Astrocyte (in vitro differentiated cells and primary cell): ENCODE data around the gene COA8. TPM values are rescaled to one million over a fixed set of nuclear protein-coding genes. Genes with fewer than 3 reads are reported as not detected.

Experiments used
- DNase-seq: peaks from one replicate; pipeline ENCODE4 v3.0.0-alpha.2; 2010; ENCODE audit warnings: low read depth
- FAIRE-seq: peaks from 2 replicates; lab custom pipeline; 2011; peaks lifted over from hg19 to GRCh38; lab: Jason Lieb, UNC
- H2AFZ ChIP-seq: 2 replicates; pipeline ENCODE4 v1.6.0; 2012; ENCODE audit warnings: low read depth, low read length, inconsistent platforms
- H3K27ac ChIP-seq: 2 replicates; pipeline ENCODE4 v1.5.1; 2011; ENCODE audit warnings: low read depth, low read length, inconsistent platforms
- H3K27me3 ChIP-seq: 2 replicates; pipeline ENCODE4 v1.6.0; 2011; ENCODE audit warnings: low read length, inconsistent platforms; ENCODE audit not compliant: insufficient read depth
- H3K36me3 ChIP-seq: 2 replicates; pipeline ENCODE4 v1.5.1; 2011; ENCODE audit warnings: low read length, inconsistent platforms; ENCODE audit not compliant: insufficient read depth
- H3K4me1 ChIP-seq: 2 replicates; pipeline ENCODE4 v1.5.1; 2011; ENCODE audit warnings: low read length, inconsistent platforms; ENCODE audit not compliant: insufficient read depth
- H3K4me2 ChIP-seq: 2 replicates; pipeline ENCODE4 v1.6.0; 2012; ENCODE audit warnings: low read length, inconsistent platforms
- H3K4me3 ChIP-seq: 2 replicates; pipeline ENCODE4 v1.5.1; 2011; ENCODE audit warnings: low read depth, mild to moderate bottlenecking, low read length, inconsistent platforms; ENCODE audit not compliant: insufficient read depth
- H3K79me2 ChIP-seq: 2 replicates; pipeline ENCODE4 v1.6.0; 2012; ENCODE audit warnings: mild to moderate bottlenecking, low read length, inconsistent platforms; ENCODE audit not compliant: insufficient read depth
- H3K9ac ChIP-seq: 2 replicates; pipeline ENCODE4 v1.6.0; 2012; ENCODE audit warnings: mild to moderate bottlenecking, low read length, inconsistent platforms
- H3K9me3 ChIP-seq: 2 replicates; pipeline ENCODE4 v1.5.1; 2012; ENCODE audit warnings: low read depth, mild to moderate bottlenecking, low read length, inconsistent platforms; ENCODE audit not compliant: insufficient read depth
- H4K20me1 ChIP-seq: 2 replicates; pipeline ENCODE4 v1.6.0; 2012; ENCODE audit warnings: low read length, inconsistent platforms; ENCODE audit not compliant: insufficient read depth
- H3K27ac Mint-ChIP-seq: one replicate; pipeline ENCODE4 v1.8.0; 2021; ENCODE audit warnings: mild to moderate bottlenecking, mixed read lengths; ENCODE audit not compliant: unreplicated experiment
- H3K27me3 Mint-ChIP-seq: one replicate; pipeline ENCODE4 v1.8.0; 2021; ENCODE audit warnings: low read depth, mixed read lengths; ENCODE audit not compliant: unreplicated experiment
- H3K36me3 Mint-ChIP-seq: one replicate; pipeline ENCODE4 v1.8.0; 2021; ENCODE audit warnings: low read depth, mixed read lengths; ENCODE audit not compliant: unreplicated experiment
- H3K4me1 Mint-ChIP-seq: one replicate; pipeline ENCODE4 v1.8.0; 2021; ENCODE audit warnings: low read depth, mixed read lengths; ENCODE audit not compliant: unreplicated experiment
- H3K4me3 Mint-ChIP-seq: one replicate; pipeline ENCODE4 v1.8.0; 2021; ENCODE audit warnings: mild to moderate bottlenecking, moderate library complexity, mixed read lengths; ENCODE audit not compliant: unreplicated experiment
- H3K9me3 Mint-ChIP-seq: one replicate; pipeline ENCODE4 v1.8.0; 2021; ENCODE audit warnings: mild to moderate bottlenecking, mixed read lengths; ENCODE audit not compliant: unreplicated experiment
- EZH2 ChIP-seq: IDR thresholded peaks from 2 replicates; pipeline ENCODE4 v1.6.1; 2012; ENCODE audit warnings: mild to moderate bottlenecking, low read length, inconsistent platforms; ENCODE audit not compliant: insufficient read depth
- total RNA-seq: library from RNA; stranded (reverse); gene quantifications from 2 replicates; pipeline ENCODE4 v1.2.1, GENCODE V29; 2021
- TF ChIP-seq, protein P1 (sequence below): IDR thresholded peaks from 2 replicates; pipeline ENCODE4 v1.5.1; 2011; ENCODE audit warnings: low read depth, mild to moderate bottlenecking, inconsistent platforms, low read length, moderate library complexity; ENCODE audit not compliant: insufficient read depth

COA8 gene
- total RNA-seq, 1 donor from 2014 or later, result 56.2 TPM

DNA sequence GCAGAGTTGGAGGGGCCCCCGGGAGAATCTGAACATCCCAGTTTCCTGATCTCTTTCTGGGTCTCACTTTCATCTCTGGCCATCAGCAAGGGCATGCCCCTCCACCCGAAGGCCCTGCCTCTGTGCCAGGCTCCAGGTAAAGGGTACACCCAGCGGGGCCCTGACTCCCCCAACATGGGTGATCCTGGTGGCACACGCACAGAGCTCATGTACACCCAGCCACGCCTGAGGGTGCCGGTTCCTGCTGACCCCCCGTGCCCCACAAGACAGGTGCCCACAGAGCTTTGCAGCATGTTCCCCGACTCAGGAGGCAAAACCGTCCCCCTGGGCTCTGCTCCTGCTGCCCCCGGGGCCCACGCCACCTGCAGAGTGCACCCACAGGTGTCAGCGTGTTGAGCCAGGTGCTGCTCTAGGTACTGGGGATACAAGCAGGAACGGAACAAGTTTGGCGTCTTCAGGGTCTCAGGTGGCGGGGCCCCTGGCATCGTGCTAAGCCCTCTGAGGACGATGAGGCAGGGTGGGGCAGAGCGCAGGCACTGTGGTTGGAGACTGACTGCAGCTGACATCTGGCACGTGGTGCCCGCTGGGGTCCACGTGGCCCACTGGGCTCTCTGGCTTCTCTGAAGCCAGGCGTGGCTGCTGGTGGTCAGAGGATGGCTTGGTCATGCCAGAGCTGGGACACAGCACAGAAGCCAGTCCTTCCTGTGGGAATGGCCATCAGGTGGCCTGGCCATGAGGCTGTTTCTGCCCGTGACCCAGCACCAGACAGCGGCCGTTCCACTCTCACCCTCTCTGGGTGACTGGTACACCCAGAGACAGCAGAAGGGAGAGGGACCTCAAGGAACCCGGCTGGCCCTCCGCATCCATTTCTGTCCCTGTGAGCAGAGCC is 14.1 kb upstream of the COA8 start:
- no peak overlapping the region for H3K27ac Mint-ChIP-seq
- Histone ChIP-seq H3K36me3 (no peaks in the 10 kb centered on the region), H4K20me1 (peaks cover 36% of the 10 kb centered on the region), H2AFZ (no peak overlapping the region), H3K27me3 (no peaks in the 10 kb centered on the region), H3K4me1 (peaks cover 10% of the 10 kb centered on the region), H3K27ac (no peak overlapping the region), H3K79me2 (no peaks in the 10 kb centered on the region), H3K4me2 (no peak overlapping the region), H3K9me3 (no peaks in the 10 kb centered on the region), H3K4me3 (no peak overlapping the region), H3K9ac (no peak overlapping the region)
- peaks cover 2% of the 10 kb centered on the region for H3K36me3 Mint-ChIP-seq
- no peaks in the 10 kb centered on the region for H3K27me3 Mint-ChIP-seq
- H3K9me3 Mint-ChIP-seq, result no peaks in the 10 kb centered on the region
- no peak for FAIRE-seq
- DNase-seq, result no peak
- H3K4me1 Mint-ChIP-seq, result peaks cover 7% of the 10 kb centered on the region
- TF ChIP-seq, protein P1, sequence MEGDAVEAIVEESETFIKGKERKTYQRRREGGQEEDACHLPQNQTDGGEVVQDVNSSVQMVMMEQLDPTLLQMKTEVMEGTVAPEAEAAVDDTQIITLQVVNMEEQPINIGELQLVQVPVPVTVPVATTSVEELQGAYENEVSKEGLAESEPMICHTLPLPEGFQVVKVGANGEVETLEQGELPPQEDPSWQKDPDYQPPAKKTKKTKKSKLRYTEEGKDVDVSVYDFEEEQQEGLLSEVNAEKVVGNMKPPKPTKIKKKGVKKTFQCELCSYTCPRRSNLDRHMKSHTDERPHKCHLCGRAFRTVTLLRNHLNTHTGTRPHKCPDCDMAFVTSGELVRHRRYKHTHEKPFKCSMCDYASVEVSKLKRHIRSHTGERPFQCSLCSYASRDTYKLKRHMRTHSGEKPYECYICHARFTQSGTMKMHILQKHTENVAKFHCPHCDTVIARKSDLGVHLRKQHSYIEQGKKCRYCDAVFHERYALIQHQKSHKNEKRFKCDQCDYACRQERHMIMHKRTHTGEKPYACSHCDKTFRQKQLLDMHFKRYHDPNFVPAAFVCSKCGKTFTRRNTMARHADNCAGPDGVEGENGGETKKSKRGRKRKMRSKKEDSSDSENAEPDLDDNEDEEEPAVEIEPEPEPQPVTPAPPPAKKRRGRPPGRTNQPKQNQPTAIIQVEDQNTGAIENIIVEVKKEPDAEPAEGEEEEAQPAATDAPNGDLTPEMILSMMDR, result no peak
- no peak overlapping the region for H3K4me3 Mint-ChIP-seq

DNA sequence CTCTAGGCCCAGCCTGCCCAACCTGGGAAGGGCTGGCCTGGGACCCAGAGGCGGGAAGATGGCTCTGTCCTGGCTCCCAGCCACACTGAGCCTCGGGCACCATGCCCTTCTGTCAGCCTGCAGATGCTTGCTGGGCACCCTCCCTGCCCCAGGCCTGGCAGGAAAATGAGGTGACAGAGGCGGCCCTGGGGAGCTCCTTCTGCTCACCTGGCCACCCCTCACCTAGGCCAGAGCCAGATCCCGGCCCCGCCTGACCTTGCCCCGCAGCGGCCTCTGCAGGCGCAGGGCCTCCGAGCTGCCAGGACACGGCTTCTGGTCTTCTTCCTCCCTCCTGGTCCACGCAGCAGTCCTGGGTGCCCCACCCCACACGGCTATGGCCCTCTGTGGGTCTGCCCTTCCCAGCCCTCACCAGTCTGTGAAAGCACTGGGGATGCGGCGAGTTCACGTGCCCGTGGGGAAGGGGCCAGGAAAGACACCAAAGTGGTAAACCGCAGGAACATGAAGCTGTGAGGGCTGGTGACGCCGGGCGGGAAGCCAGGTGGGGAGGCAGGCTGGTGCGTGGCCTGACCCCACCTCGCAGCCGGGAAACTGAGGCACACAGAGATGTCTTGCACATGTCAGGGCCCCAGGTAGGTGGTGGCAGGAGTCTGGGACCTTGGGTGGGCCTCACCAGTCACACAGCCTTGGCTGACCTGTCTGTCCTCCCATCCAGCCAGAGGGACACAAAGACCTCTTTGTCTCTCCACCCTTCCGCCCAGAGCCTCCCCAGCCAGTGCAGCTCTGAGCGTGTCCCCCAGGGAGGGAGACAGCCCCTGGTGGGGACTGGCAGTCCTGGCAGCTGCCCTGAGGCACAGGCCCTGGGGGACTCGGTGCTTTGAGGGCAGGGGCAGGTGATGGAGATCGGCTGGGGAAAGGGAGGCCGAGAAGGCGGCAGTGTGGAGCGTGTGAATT is 13.1 kb upstream of the COA8 start:
- H3K27ac Mint-ChIP-seq, result no peak overlapping the region
- Histone ChIP-seq H3K4me1 (peaks cover 10% of the 10 kb centered on the region), H3K9me3 (no peaks in the 10 kb centered on the region), H3K4me3 (no peak overlapping the region), H3K9ac (no peak overlapping the region), H3K4me2 (no peak overlapping the region), H3K36me3 (no peaks in the 10 kb centered on the region), H2AFZ (no peak overlapping the region), H4K20me1 (peaks cover 42% of the 10 kb centered on the region), H3K27me3 (no peaks in the 10 kb centered on the region), H3K27ac (no peak overlapping the region), H3K79me2 (no peaks in the 10 kb centered on the region)
- FAIRE-seq, result no peak
- H3K4me3 Mint-ChIP-seq, result no peak overlapping the region
- DNase-seq, result no peak
- H3K9me3 Mint-ChIP-seq, result no peaks in the 10 kb centered on the region
- no peak for TF ChIP-seq EZH2
- TF ChIP-seq, protein P1, result no peak
- H3K27me3 Mint-ChIP-seq, result no peaks in the 10 kb centered on the region
- H3K36me3 Mint-ChIP-seq, result peaks cover 2% of the 10 kb centered on the region
- H3K4me1 Mint-ChIP-seq, result peaks cover 7% of the 10 kb centered on the region
